Right forelimb (tissue), 1 donor: ENCODE data around the gene CCHCR1.
"Not testable (repeated sequence)": the region's sequence is repeated elsewhere in the genome, so short reads cannot be mapped to it uniquely, and the experiment has no call there.

Source experiments
- DNase-seq: peaks from one replicate; pipeline ENCODE4 v3.0.0-alpha.2; 2018

CCHCR1 gene

GRCh38 chr6:31183287-31183686 is 25.7 kb upstream of the CCHCR1 start:
- not testable (repeated sequence) for DNase-seq

- DNase-seq, result no peak
Observed at GRCh38 chr6:31180500-31180899, 22.9 kb upstream of the CCHCR1 start.

GRCh38 chr6:31179896-31180295 is 22.3 kb upstream of the CCHCR1 start:
- no peak for DNase-seq

DNA sequence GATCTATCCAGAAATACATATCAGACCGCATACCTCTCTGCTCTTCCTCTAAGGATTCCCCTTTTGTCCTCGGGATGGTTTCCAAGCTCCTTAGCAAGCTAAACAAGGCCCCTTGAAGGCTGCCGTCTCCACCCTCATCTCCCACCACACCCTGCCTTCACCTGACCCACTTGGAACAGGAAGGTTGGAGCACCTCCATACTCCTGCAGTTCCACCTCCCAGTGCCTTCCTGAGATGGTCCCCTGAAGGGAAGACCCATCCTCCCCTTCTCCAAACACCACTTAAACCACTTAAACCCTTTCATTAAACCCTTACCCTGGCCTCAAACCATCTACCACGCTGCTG is 21.4 kb upstream of the CCHCR1 start:
- DNase-seq, result no peak

- DNase-seq, result no peak
Observed at GRCh38 chr6:31178143-31179041, 20.8 kb upstream of the CCHCR1 start.

DNA sequence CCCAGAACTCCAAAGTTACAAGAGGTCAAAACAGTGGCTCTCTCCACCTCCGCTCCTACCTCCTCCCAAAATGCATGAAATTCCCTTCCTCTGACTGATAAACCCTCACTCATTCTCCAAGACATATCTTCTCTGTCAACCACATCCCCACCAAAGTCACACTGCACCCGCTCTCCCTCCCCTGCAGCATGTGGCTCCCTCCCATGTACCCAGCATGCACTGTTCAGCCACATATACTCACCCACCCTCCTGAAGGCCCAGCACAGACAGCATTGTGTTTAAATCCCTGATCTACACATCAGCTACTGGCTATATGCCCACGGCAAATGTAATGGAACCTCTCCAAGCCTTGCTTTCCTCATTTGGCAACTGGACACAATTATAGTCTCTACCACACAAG is 18.4 kb upstream of the CCHCR1 start:
- no peak for DNase-seq

- DNase-seq, result no peak
Observed at GRCh38 chr6:31174378-31174777, 16.8 kb upstream of the CCHCR1 start.

DNA sequence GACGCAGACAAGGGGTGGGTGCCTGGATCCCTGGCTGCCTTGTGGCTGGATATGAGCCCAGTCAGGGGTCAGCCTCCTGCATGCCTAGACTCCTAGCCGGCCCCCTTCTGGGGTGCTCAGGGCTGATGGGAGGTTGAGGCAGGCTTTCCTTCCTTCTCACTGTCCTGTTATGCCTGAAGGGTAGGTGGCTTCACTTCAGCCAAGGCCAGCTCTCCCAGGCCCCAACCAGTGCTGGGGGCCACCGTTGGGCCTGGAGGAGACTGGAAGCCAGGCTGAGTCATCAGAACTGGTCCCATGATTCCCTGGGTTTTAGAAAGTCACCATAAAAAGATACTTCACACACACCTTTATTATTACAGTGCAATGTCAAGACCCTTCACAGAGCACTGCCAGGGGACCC is 15.8 kb upstream of the CCHCR1 start:
- no peak for DNase-seq

- no peak for DNase-seq
Observed at GRCh38 chr6:31172973-31173384, 15.4 kb upstream of the CCHCR1 start.

GRCh38 chr6:31171931-31172905 is 14.6 kb upstream of the CCHCR1 start:
- DNase-seq, result no peak

DNA sequence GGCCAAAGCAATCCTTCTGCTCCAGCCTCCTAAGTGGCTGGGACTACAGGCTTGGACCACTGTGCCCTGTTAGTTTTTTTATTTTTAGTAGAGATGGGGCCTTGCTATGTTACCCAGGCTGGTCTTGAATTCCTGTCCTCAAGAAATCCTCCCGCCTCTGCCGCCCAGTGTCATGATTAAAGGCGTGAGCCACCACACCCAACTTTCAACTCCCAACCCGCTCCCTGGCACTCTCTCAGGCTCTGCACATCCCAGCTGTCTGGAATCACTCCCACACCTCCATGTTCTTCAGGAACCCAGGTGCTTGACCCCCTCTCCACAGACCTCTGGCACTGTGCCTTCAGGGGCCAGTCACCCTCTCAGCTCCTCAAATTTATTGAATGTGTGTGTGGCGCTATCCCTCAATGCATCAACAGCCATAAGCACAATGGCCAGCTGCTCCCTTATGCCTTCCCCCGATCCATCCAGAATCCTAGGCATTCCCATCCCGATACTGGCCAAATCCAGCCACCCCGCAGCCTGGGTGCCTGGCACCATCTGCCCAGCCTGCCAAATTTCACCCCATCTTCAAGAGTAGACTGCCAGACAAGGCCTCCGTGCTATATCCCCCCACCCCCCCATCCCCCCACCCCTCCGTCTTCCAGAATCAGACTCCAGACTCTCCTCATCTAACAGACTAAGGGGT is 13.5 kb upstream of the CCHCR1 start:
- no peak for DNase-seq

DNA sequence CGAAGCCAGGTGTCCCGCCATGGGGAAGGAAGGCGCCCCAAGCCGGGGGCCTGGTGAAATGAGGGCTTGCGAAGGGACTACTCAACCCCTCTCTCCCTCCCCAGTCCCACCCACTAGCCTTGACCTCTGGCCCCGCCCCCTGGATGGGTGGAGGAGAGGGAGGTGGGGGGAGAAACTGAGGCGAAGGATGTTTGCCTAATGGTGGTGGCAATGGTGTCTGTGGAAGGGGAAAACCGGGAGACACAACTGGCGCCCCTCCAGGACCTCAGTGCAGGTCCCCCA is 12.9 kb upstream of the CCHCR1 start, which contains the start of gene POU5F1:
Gene POU5F1, minus strand, starts transcription at position 83 of the 282 bp plus-strand sequence. Its CDS starts 62 bp downstream, at position 21.
- DNase-seq, result no peak

- not testable (repeated sequence) for DNase-seq
Observed at GRCh38 chr6:31169858-31170599, 12.4 kb upstream of the CCHCR1 start.

GRCh38 chr6:31169123-31169857 is 11.7 kb upstream of the CCHCR1 start:
- DNase-seq, result no peak

GRCh38 chr6:31168606-31169005 is 11.0 kb upstream of the CCHCR1 start:
- DNase-seq, result no peak

GRCh38 chr6:31165986-31166385 is 8.4 kb upstream of the CCHCR1 start:
- DNase-seq, result no peak

DNA sequence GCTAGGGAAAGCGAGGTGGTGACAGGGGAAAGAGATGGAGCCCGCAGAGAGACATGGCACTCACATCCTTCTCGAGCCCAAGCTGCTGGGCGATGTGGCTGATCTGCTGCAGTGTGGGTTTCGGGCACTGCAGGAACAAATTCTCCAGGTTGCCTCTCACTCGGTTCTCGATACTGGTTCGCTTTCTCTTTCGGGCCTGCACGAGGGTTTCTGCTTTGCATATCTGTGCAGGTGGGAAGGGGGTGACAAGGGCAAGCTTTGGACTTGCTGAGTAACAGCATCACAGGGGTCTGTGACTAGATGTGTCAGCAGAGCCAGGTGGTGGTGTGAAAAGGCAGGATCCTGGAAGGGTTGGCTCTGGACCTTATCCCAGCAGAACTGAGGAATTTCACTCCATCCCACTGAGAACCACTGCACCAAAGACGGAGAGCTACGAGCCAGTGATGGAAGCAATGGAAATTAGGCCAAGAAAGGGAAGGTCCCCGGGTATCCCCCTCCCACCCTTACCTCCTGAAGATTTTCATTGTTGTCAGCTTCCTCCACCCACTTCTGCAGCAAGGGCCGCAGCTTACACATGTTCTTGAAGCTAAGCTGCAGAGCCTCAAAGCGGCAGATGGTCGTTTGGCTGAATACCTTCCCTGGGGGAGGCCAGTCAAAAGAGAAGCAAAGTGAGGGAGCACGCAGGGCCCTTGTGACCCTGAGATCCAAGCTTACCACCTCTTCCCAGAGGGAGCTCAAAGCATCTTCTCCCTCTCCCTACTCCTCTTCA is 7.6 kb upstream of the CCHCR1 start:
- not testable (repeated sequence) for DNase-seq

GRCh38 chr6:31164475-31165063 is 7.0 kb upstream of the CCHCR1 start:
- not testable (repeated sequence) for DNase-seq

DNA sequence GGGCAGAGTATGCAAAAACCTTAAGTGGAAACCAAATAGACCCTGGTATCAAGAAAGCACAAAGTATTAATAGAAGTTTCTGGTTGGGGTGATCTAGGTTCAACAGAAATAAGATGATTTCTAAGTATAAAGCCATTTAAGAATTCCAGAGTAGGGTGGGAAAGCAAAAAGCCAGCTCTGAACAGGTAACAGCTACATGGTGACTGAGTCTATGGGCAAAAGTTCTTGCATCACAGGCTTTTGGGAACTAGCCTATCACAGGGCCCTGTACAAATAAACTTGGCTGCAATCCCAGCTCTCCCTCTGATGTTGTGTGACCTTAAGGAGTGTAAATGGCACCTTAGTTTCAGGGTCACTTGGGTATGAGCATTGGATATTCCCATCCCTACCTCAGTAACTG is 6.3 kb upstream of the CCHCR1 start:
- DNase-seq, result no peak

GRCh38 chr6:31162463-31163165 is 5.0 kb upstream of the CCHCR1 start:
- no peak for DNase-seq
